HS-27A (cell line): ENCODE measurements around the gene HERC2.
A peak's percentile ranks its signal among the peaks of the same experiment; 100 is the strongest.
"Not testable (repeated sequence)": the region's sequence is repeated elsewhere in the genome, so short reads cannot be mapped to it uniquely, and the experiment has no call there.

ENCODE experiments used
- DNase-seq: peaks from one replicate; pipeline ENCODE4 v3.0.0-alpha.2; 2012; ENCODE audit warnings: low read depth, missing footprints

Gene HERC2

GRCh38 chr15:28178727-28179126 lies 143.3 kb downstream of the HERC2 start:
- no peak for DNase-seq

GRCh38 chr15:28178290-28178689 lies 143.7 kb downstream of the HERC2 start:
- no peak for DNase-seq

- DNase-seq = no peak
Observed at GRCh38 chr15:28169366-28169765, 152.6 kb downstream of the HERC2 start.

- DNase-seq = not testable (repeated sequence)
Observed at GRCh38 chr15:28168405-28169121, 153.4 kb downstream of the HERC2 start.

- no peak for DNase-seq
Observed at GRCh38 chr15:28167042-28167441, 154.9 kb downstream of the HERC2 start.

- no peak for DNase-seq
Observed at GRCh38 chr15:28165791-28166190, 156.2 kb downstream of the HERC2 start.

- DNase-seq = no peak
Observed at GRCh38 chr15:28164876-28165275, 157.1 kb downstream of the HERC2 start.

- no peak for DNase-seq
Observed at GRCh38 chr15:28154283-28154682, 167.7 kb downstream of the HERC2 start.

GRCh38 chr15:28153492-28154119 lies 168.4 kb downstream of the HERC2 start:
- DNase-seq = no peak

- not testable (repeated sequence) for DNase-seq
Observed at GRCh38 chr15:28152538-28152923, 169.4 kb downstream of the HERC2 start.

GRCh38 chr15:28151864-28152537 lies 170.0 kb downstream of the HERC2 start:
- DNase-seq = not testable (repeated sequence)

GRCh38 chr15:28147801-28148200 lies 174.2 kb downstream of the HERC2 start:
- no peak for DNase-seq

GRCh38 chr15:28145419-28145818 lies 176.6 kb downstream of the HERC2 start:
- DNase-seq = not testable (repeated sequence)

GRCh38 chr15:28140062-28140461 lies 181.9 kb downstream of the HERC2 start:
- no peak for DNase-seq

- DNase-seq = not testable (repeated sequence)
Observed at GRCh38 chr15:28137408-28138039, 184.5 kb downstream of the HERC2 start.

GRCh38 chr15:28136236-28136904 lies 185.6 kb downstream of the HERC2 start:
- DNase-seq = not testable (repeated sequence)

GRCh38 chr15:28133281-28133680 lies 188.7 kb downstream of the HERC2 start:
- DNase-seq = peak; percentile 4

- peak; percentile 26 for DNase-seq
Observed at GRCh38 chr15:28132524-28133275, 189.3 kb downstream of the HERC2 start.

- no peak for DNase-seq
Observed at GRCh38 chr15:28131946-28132345, 190.0 kb downstream of the HERC2 start.

- no peak for DNase-seq
Observed at GRCh38 chr15:28131400-28131799, 190.6 kb downstream of the HERC2 start.

- DNase-seq = no peak
Observed at GRCh38 chr15:28130651-28131050, 191.3 kb downstream of the HERC2 start.
